HG02798 (cell line): Measurements from ENCODE around the gene DHX34.
"Not testable (repeated sequence)": the region's sequence is repeated elsewhere in the genome, so short reads cannot be mapped to it uniquely, and the experiment has no call there.

ENCODE experiments used
- ATAC-seq: cut with Tn5 transposase; IDR thresholded peaks from one replicate; pipeline ENCODE4 v1.9.1; 2021; ENCODE audit warnings: mild to moderate bottlenecking; ENCODE audit not compliant: unreplicated experiment, poor library complexity

Gene DHX34

GRCh38 chr19:47363758-47364531, 14.8 kb downstream of the DHX34 start:
- ATAC-seq: no peak

GRCh38 chr19:47365455-47365854, 16.3 kb downstream of the DHX34 start:
- not testable (repeated sequence) for ATAC-seq

GRCh38 chr19:47370045-47370611, 21.0 kb downstream of the DHX34 start:
- ATAC-seq: no peak

- ATAC-seq: no peak
These were observed 22.1 kb downstream of the DHX34 start for GRCh38 chr19:47371261-47371660.

GRCh38 chr19:47372603-47373002, 23.5 kb downstream of the DHX34 start:
- no peak for ATAC-seq

GRCh38 chr19:47373246-47374240, 24.4 kb downstream of the DHX34 start:
- no peak for ATAC-seq

GRCh38 chr19:47374876-47375693, 26.0 kb downstream of the DHX34 start:
- ATAC-seq: no peak

- ATAC-seq: no peak
These were observed 26.8 kb downstream of the DHX34 start for GRCh38 chr19:47375694-47376588.

- no peak for ATAC-seq
These were observed 27.6 kb downstream of the DHX34 start for GRCh38 chr19:47376589-47377144.

GRCh38 chr19:47377208-47377701, 28.1 kb downstream of the DHX34 start:
- no peak for ATAC-seq

GRCh38 chr19:47377801-47378200, 28.7 kb downstream of the DHX34 start:
- no peak for ATAC-seq

GRCh38 chr19:47378246-47378645, 29.1 kb downstream of the DHX34 start:
- no peak for ATAC-seq

GRCh38 chr19:47379381-47379938, 30.3 kb downstream of the DHX34 start:
- no peak for ATAC-seq

- no peak for ATAC-seq
These were observed 31.4 kb downstream of the DHX34 start for GRCh38 chr19:47380559-47380958.

- no peak for ATAC-seq
These were observed 32.0 kb downstream of the DHX34 start for GRCh38 chr19:47381121-47381520.

- ATAC-seq: no peak
These were observed 32.7 kb downstream of the DHX34 start for GRCh38 chr19:47381653-47382279.

GRCh38 chr19:47383890-47384289, 34.8 kb downstream of the DHX34 start:
- not testable (repeated sequence) for ATAC-seq

GRCh38 chr19:47384533-47384932, 35.4 kb downstream of the DHX34 start:
- not testable (repeated sequence) for ATAC-seq
